ENCODE results near the gene PIK3R4. TPM values are rescaled to one million over a fixed set of nuclear protein-coding genes. Genes with fewer than 3 reads are reported as not detected.

Gene PIK3R4
- total RNA-seq (31.5 TPM), polyA plus RNA-seq (48.1 TPM)
- long read RNA-seq, donor 1, result 0 reads
- long read RNA-seq, donor 2, full-length matches to known transcripts, result 3 of 33 reads
- long read RNA-seq, donor 2, partial matches to known transcripts, result 30 of 33 reads
- long read RNA-seq, donor 2, other reads (novel, unspliced or antisense), result 0 of 33 reads
- long read RNA-seq, donor 3, full-length matches to known transcripts, result 4 of 4 reads
- long read RNA-seq, donor 3, partial matches to known transcripts, result 0 of 4 reads
- long read RNA-seq, donor 3, other reads (novel, unspliced or antisense), result 0 of 4 reads
- long read RNA-seq, donor 4, result 0 reads
- long read RNA-seq, donor 5, full-length matches to known transcripts, result 4 of 13 reads
- long read RNA-seq, donor 5, partial matches to known transcripts, result 9 of 13 reads
- long read RNA-seq, donor 5, other reads (novel, unspliced or antisense), result 0 of 13 reads
- long read RNA-seq, donor 6, full-length matches to known transcripts, result 3 of 13 reads
- long read RNA-seq, donor 6, partial matches to known transcripts, result 10 of 13 reads
- long read RNA-seq, donor 6, other reads (novel, unspliced or antisense), result 0 of 13 reads
- long read RNA-seq, donor 7, result 0 reads
- long read RNA-seq, donor 8, result 0 reads
- long read RNA-seq, donor 9, full-length matches to known transcripts, result 1 of 1 reads
- long read RNA-seq, donor 9, partial matches to known transcripts, result 0 of 1 reads
- long read RNA-seq, donor 9, other reads (novel, unspliced or antisense), result 0 of 1 reads
- long read RNA-seq, donor 10, full-length matches to known transcripts, result 1 of 1 reads
- long read RNA-seq, donor 10, partial matches to known transcripts, result 0 of 1 reads
- long read RNA-seq, donor 10, other reads (novel, unspliced or antisense), result 0 of 1 reads

- Histone ChIP-seq H3K4me3 (ENCODE audit: low read length in 2 of 2) (peak within 1 kb of the TSS; percentile 93 to 96), H3K27ac (ENCODE audit: low read depth in 1 of 2, low read length in 1 of 2) (peak within 1 kb of the TSS; percentile 95), H3K27me3 (ENCODE audit: control insufficient read depth in 2 of 2, insufficient read depth in 1 of 2, low read length in 1 of 2) (no peaks in the 10 kb centered on the region), H3K4me1 (ENCODE audit: control insufficient read depth in 2 of 2, insufficient read depth in 2 of 2, low read length in 2 of 2) (peaks cover 7 to 24% of the 10 kb centered on the region in 2 donors), H3K36me3 (ENCODE audit: control insufficient read depth in 2 of 2, insufficient read depth in 2 of 2, low read length in 1 of 2) (peaks cover 4 to 7% of the 10 kb centered on the region in 2 donors), H3K9me3 (ENCODE audit: control insufficient read depth in 2 of 2, insufficient read depth in 1 of 2, low read length in 1 of 2) (peaks cover 0 to 3% of the 10 kb centered on the region in 2 donors)
- under 1% methylated on average over 43 of the region's 43 CpGs for WGBS
- DNase-seq (ENCODE audit: low read depth in 6 of 9, low spot score in 9 of 9), result peak; percentile 92 to 99 (median 99)
Measured at GRCh38 chr3:130746246-130747039, at the start of gene PIK3R4. PIK3R4 (minus strand) TSS chr3:130746829; CDS start chr3:130745218, 1,611 bp downstream.

GRCh38 chr3:130795396-130795795, 48.8 kb upstream of the PIK3R4 start:
- WGBS, result 98% methylated on average over 1 of the region's 1 CpG
- no peak for DNase-seq (ENCODE audit: low read depth in 6 of 9, low spot score in 9 of 9)
- Histone ChIP-seq H3K4me1 (ENCODE audit: control insufficient read depth in 2 of 2, insufficient read depth in 2 of 2, low read length in 2 of 2) (no peaks in the 10 kb centered on the region), H3K27ac (ENCODE audit: low read depth in 1 of 2, low read length in 1 of 2) (no peak overlapping the region), H3K36me3 (ENCODE audit: control insufficient read depth in 2 of 2, insufficient read depth in 2 of 2, low read length in 1 of 2) (no peaks in the 10 kb centered on the region), H3K27me3 (ENCODE audit: control insufficient read depth in 2 of 2, insufficient read depth in 1 of 2, low read length in 1 of 2) (no peaks in the 10 kb centered on the region), H3K4me3 (ENCODE audit: low read length in 2 of 2) (no peak overlapping the region), H3K9me3 (ENCODE audit: control insufficient read depth in 2 of 2, insufficient read depth in 1 of 2, low read length in 1 of 2) (no peaks in the 10 kb centered on the region)

DNA sequence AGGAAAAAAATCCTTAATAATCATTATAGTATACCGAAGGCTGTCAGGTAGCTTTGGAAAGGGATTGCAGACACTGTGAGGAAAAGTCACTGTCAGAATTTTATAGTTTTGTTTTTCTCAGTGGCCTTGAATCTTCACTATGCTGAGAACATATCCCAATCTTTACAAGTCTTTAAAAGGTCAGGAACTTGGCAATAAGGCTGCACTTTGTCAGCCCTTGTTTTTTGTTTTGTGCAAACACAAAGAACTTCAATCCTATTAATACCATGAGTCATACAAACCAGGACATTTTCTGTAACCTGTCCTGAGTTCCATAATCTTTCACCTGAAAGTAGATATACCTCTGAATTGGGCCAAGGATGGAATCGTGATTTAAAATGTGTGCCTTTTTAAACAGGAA, 45.6 kb upstream of the PIK3R4 start:
- Histone ChIP-seq H3K36me3 (ENCODE audit: control insufficient read depth in 2 of 2, insufficient read depth in 2 of 2, low read length in 1 of 2) (no peaks in the 10 kb centered on the region), H3K27me3 (ENCODE audit: control insufficient read depth in 2 of 2, insufficient read depth in 1 of 2, low read length in 1 of 2) (no peaks in the 10 kb centered on the region), H3K27ac (ENCODE audit: low read depth in 1 of 2, low read length in 1 of 2) (no peak overlapping the region), H3K9me3 (ENCODE audit: control insufficient read depth in 2 of 2, insufficient read depth in 1 of 2, low read length in 1 of 2) (no peaks in the 10 kb centered on the region), H3K4me3 (ENCODE audit: low read length in 2 of 2) (no peak overlapping the region), H3K4me1 (ENCODE audit: control insufficient read depth in 2 of 2, insufficient read depth in 2 of 2, low read length in 2 of 2) (peaks cover 0 to 1% of the 10 kb centered on the region in 2 donors)
- 99% methylated on average over 2 of the region's 2 CpGs for WGBS
- no peak for DNase-seq (ENCODE audit: low read depth in 6 of 9, low spot score in 9 of 9)

GRCh38 chr3:130789782-130790322, 43.2 kb upstream of the PIK3R4 start:
- WGBS, result 94% methylated on average over 5 of the region's 5 CpGs
- no peaks in the 10 kb centered on the region for H3K9me3 ChIP-seq (ENCODE audit: control insufficient read depth in 2 of 2, insufficient read depth in 1 of 2, low read length in 1 of 2)
- no peak for DNase-seq (ENCODE audit: low read depth in 6 of 9, low spot score in 9 of 9)
- H3K27ac ChIP-seq (ENCODE audit: low read depth in 1 of 2, low read length in 1 of 2), result no peak overlapping the region
- no peaks in the 10 kb centered on the region for H3K27me3 ChIP-seq (ENCODE audit: control insufficient read depth in 2 of 2, insufficient read depth in 1 of 2, low read length in 1 of 2)
- no peaks in the 10 kb centered on the region for H3K36me3 ChIP-seq (ENCODE audit: control insufficient read depth in 2 of 2, insufficient read depth in 2 of 2, low read length in 1 of 2)
- no peak overlapping the region for H3K4me3 ChIP-seq (ENCODE audit: low read length in 2 of 2)
- H3K4me1 ChIP-seq (ENCODE audit: control insufficient read depth in 2 of 2, insufficient read depth in 2 of 2, low read length in 2 of 2), result peaks cover 0 to 2% of the 10 kb centered on the region in 2 donors

- 90% methylated on average over 6 of the region's 6 CpGs for WGBS
Measured at GRCh38 chr3:130787422-130788068, 40.9 kb upstream of the PIK3R4 start.

GRCh38 chr3:130786306-130786705, 39.7 kb upstream of the PIK3R4 start:
- no peak for DNase-seq (ENCODE audit: low read depth in 6 of 9, low spot score in 9 of 9)
- H3K4me3 ChIP-seq (ENCODE audit: low read length in 2 of 2), result no peak overlapping the region
- no peaks in the 10 kb centered on the region for H3K36me3 ChIP-seq (ENCODE audit: control insufficient read depth in 2 of 2, insufficient read depth in 2 of 2, low read length in 1 of 2)
- peaks cover 0 to 2% of the 10 kb centered on the region in 2 donors for H3K4me1 ChIP-seq (ENCODE audit: control insufficient read depth in 2 of 2, insufficient read depth in 2 of 2, low read length in 2 of 2)
- H3K9me3 ChIP-seq (ENCODE audit: control insufficient read depth in 2 of 2, insufficient read depth in 1 of 2, low read length in 1 of 2), result no peaks in the 10 kb centered on the region
- no peaks in the 10 kb centered on the region for H3K27me3 ChIP-seq (ENCODE audit: control insufficient read depth in 2 of 2, insufficient read depth in 1 of 2, low read length in 1 of 2)
- H3K27ac ChIP-seq (ENCODE audit: low read depth in 1 of 2, low read length in 1 of 2), result no peak overlapping the region

More at GRCh38 chr3:130787422-130788068, 40.9 kb upstream of the PIK3R4 start:
- Histone ChIP-seq H3K4me3 (ENCODE audit: low read length in 2 of 2) (no peak overlapping the region), H3K9me3 (ENCODE audit: control insufficient read depth in 2 of 2, insufficient read depth in 1 of 2, low read length in 1 of 2) (no peaks in the 10 kb centered on the region), H3K4me1 (ENCODE audit: control insufficient read depth in 2 of 2, insufficient read depth in 2 of 2, low read length in 2 of 2) (peaks cover 0 to 2% of the 10 kb centered on the region in 2 donors), H3K27me3 (ENCODE audit: control insufficient read depth in 2 of 2, insufficient read depth in 1 of 2, low read length in 1 of 2) (no peaks in the 10 kb centered on the region), H3K36me3 (ENCODE audit: control insufficient read depth in 2 of 2, insufficient read depth in 2 of 2, low read length in 1 of 2) (no peaks in the 10 kb centered on the region), H3K27ac (ENCODE audit: low read depth in 1 of 2, low read length in 1 of 2) (no peak overlapping the region)
- peak in 1 of 9 donors; percentile 5 for DNase-seq (ENCODE audit: low read depth in 6 of 9, low spot score in 9 of 9)

DNA sequence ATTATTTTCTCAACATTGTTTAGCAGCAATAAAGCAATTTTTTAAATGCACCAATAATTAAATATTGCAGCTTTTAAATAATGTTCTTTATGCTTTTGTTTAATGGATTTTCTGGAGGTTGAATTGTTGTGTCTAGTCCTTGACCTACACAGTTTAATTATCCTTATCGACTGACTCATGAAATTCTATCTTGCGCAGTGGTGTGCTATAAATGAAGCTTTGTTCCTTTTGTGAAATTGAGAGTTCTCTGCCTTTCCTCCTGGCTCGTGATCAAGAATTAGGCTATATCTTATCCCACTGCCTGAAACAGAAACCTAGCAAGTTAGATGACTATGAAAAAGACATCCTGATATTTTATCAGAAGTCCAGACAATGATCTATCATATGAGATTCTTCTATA, 37.0 kb upstream of the PIK3R4 start:
- Histone ChIP-seq H3K27me3 (ENCODE audit: control insufficient read depth in 2 of 2, insufficient read depth in 1 of 2, low read length in 1 of 2) (no peaks in the 10 kb centered on the region), H3K36me3 (ENCODE audit: control insufficient read depth in 2 of 2, insufficient read depth in 2 of 2, low read length in 1 of 2) (no peaks in the 10 kb centered on the region), H3K9me3 (ENCODE audit: control insufficient read depth in 2 of 2, insufficient read depth in 1 of 2, low read length in 1 of 2) (no peaks in the 10 kb centered on the region), H3K27ac (ENCODE audit: low read depth in 1 of 2, low read length in 1 of 2) (peak overlapping the region in 1 of 2 donors; percentile 13), H3K4me1 (ENCODE audit: control insufficient read depth in 2 of 2, insufficient read depth in 2 of 2, low read length in 2 of 2) (peaks cover 0 to 2% of the 10 kb centered on the region in 2 donors), H3K4me3 (ENCODE audit: low read length in 2 of 2) (no peak overlapping the region)
- peak in 1 of 9 donors; percentile 8 for DNase-seq (ENCODE audit: low read depth in 6 of 9, low spot score in 9 of 9)
- WGBS, result 96% methylated on average over 3 of the region's 3 CpGs

GRCh38 chr3:130779486-130779885, 32.9 kb upstream of the PIK3R4 start:
- Histone ChIP-seq H3K36me3 (ENCODE audit: control insufficient read depth in 2 of 2, insufficient read depth in 2 of 2, low read length in 1 of 2) (no peaks in the 10 kb centered on the region), H3K27ac (ENCODE audit: low read depth in 1 of 2, low read length in 1 of 2) (no peak overlapping the region), H3K4me1 (ENCODE audit: control insufficient read depth in 2 of 2, insufficient read depth in 2 of 2, low read length in 2 of 2) (no peaks in the 10 kb centered on the region), H3K9me3 (ENCODE audit: control insufficient read depth in 2 of 2, insufficient read depth in 1 of 2, low read length in 1 of 2) (no peaks in the 10 kb centered on the region), H3K4me3 (ENCODE audit: low read length in 2 of 2) (no peak overlapping the region), H3K27me3 (ENCODE audit: control insufficient read depth in 2 of 2, insufficient read depth in 1 of 2, low read length in 1 of 2) (no peaks in the 10 kb centered on the region)
- 85% methylated on average over 5 of the region's 5 CpGs for WGBS
- no peak for DNase-seq (ENCODE audit: low read depth in 6 of 9, low spot score in 9 of 9)

Measured in thymus (tissue), 14 donors.